ENCODE results near the gene ARHGDIA.

- TF ChIP-seq CTCF (IDR thresholded peaks at IDR 0.05; ENCODE audit: low read length) = peak; percentile 17; the same call in 1 of the 2 replicates
- no peak for TF ChIP-seq EZH2 (optimal IDR thresholded peaks at IDR 0.05; ENCODE audit: low read depth, low read length)
Measured at GRCh38 chr17:81871387-81872230, 472 bp upstream of the ARHGDIA start.

All from MM.1S (cell line).